Panc1 (cell line): ENCODE results near the gene CAMK1D. TPM values are rescaled to one million over a fixed set of nuclear protein-coding genes. Genes with fewer than 3 reads are reported as not detected.

Source experiments
- ATAC-seq: fragments of 200-7000 bp; cut with Tn5 transposase; 2 replicates; pipeline ENCODE4 v1.9.1; 2020; ENCODE audit warnings: mild to moderate bottlenecking, moderate library complexity
- BruUV-seq: library from RNA; stranded (reverse); fragments of 400-500 nt; replicated peaks from 2 replicates; lab custom pipeline; 2021; lab: Mats Ljungman, UMichigan
- CTCF ChIA-PET: fragments of 300-600 bp; sonication (Branson Sonifier 250); formaldehyde crosslinking; loops from one replicate; lab custom pipeline; 2022; ENCODE audit warnings: antibody characterized with exemption; lab: Charles Lee
- POLR2A ChIA-PET: fragments of 300-600 bp; sonication (Branson Sonifier 250); formaldehyde crosslinking; loops from one replicate; lab custom pipeline; 2022; ENCODE audit warnings: antibody characterized with exemption; lab: Charles Lee
- DNase-seq: peaks from one replicate; pipeline ENCODE4 v3.0.0-alpha.2; 2010; ENCODE audit warnings: low read depth, low spot score
- H3K27ac ChIP-seq: 2 replicates; pipeline ENCODE4 v1.5.1; 2011; ENCODE audit warnings: mild to moderate bottlenecking, low read length, inconsistent platforms
- H3K27me3 ChIP-seq: fragments of 200-500 bp; sonication (Bioruptor generic); 2 replicates; pipeline ENCODE4 v1.6.0; 2014; ENCODE audit warnings: low read length, inconsistent platforms; ENCODE audit not compliant: control insufficient read depth, insufficient read depth
- H3K36me3 ChIP-seq: fragments of 200-500 bp; sonication (Bioruptor generic); 2 replicates; pipeline ENCODE4 v1.5.1; 2014; ENCODE audit warnings: inconsistent platforms, mild to moderate bottlenecking, low read length, moderate library complexity; ENCODE audit not compliant: control insufficient read depth, insufficient read depth
- H3K4me1 ChIP-seq: 2 replicates; pipeline ENCODE4 v1.5.1; 2011; ENCODE audit warnings: inconsistent platforms, mild to moderate bottlenecking, low read length, moderate library complexity; ENCODE audit not compliant: control insufficient read depth, insufficient read depth
- H3K4me3 ChIP-seq, 2 experiments: 2 replicates each; pipeline ENCODE4 v1.5.1; 2011 to 2012; ENCODE audit warnings: low read depth in 2 of 2, low read length in 2 of 2, mild to moderate bottlenecking in 2 of 2, inconsistent platforms in 1 of 2, moderate library complexity in 1 of 2
- H3K9me3 ChIP-seq: fragments of 200-500 bp; sonication (Bioruptor generic); 2 replicates; pipeline ENCODE4 v1.5.1; 2014; ENCODE audit warnings: low read depth, mild to moderate bottlenecking, inconsistent platforms, low read length, moderate library complexity; ENCODE audit not compliant: control insufficient read depth, insufficient read depth
- CTCF ChIP-seq: fragments of 450-650 bp; IDR thresholded peaks from 2 replicates; pipeline ENCODE4 v1.5.1; 2017; ENCODE audit warnings: mild to moderate bottlenecking
- POLR2AphosphoS5 ChIP-seq: IDR thresholded peaks from 2 replicates; pipeline ENCODE4 v1.6.1; 2012; ENCODE audit warnings: mild to moderate bottlenecking, low read depth, low read length, moderate library complexity
- SIN3A ChIP-seq: IDR thresholded peaks from 2 replicates; pipeline ENCODE4 v1.6.1; 2012; ENCODE audit warnings: low read depth, mild to moderate bottlenecking, low read length, moderate library complexity, borderline replicate concordance; ENCODE audit not compliant: insufficient read depth
- TCF7L2 ChIP-seq: IDR thresholded peaks from 2 replicates; pipeline ENCODE4 v1.6.1; 2011; ENCODE audit warnings: mild to moderate bottlenecking, low read depth, low read length, inconsistent platforms
- in situ Hi-C: cut with HindIII; loops from 2 replicates; pipeline ENCODE4 v1.10.0; 2016; ENCODE audit warnings: low sequenced_read_pairs, low pct_unique_long_range_greater_than_20kb
- intact Hi-C: fragments of 100-400 bp; cut with micrococcal nuclease; formaldehyde crosslinking; loops from one replicate; pipeline ENCODE4 v1.10.0; 2022; ENCODE audit not compliant: unreplicated experiment
- total RNA-seq: library from RNA; stranded (reverse); gene quantifications from one replicate; pipeline ENCODE4 v1.2.1, GENCODE V29; 2021; ENCODE audit not compliant: unreplicated experiment
- TF ChIP-seq, protein P1 (sequence below), 2 experiments: IDR thresholded peaks; 2 replicates each; pipeline ENCODE4 v1.6.1; 2011 to 2012; ENCODE audit warnings: low read depth in 2 of 2, control low read depth in 1 of 2, low read length in 1 of 2, mild to moderate bottlenecking in 1 of 2, moderate library complexity in 1 of 2; ENCODE audit not compliant: insufficient read depth in 1 of 2

The CAMK1D gene
- total RNA-seq, 1 experiment from 2014 or later: 5.7 TPM

- no peaks in the 10 kb centered on the region for H3K36me3 ChIP-seq
- no peak overlapping the region for H3K4me3 ChIP-seq
- no TSS peak for BruUV-seq
- no peak for TF ChIP-seq SIN3A
- TF ChIP-seq CTCF: no peak
- TF ChIP-seq, protein P1, sequence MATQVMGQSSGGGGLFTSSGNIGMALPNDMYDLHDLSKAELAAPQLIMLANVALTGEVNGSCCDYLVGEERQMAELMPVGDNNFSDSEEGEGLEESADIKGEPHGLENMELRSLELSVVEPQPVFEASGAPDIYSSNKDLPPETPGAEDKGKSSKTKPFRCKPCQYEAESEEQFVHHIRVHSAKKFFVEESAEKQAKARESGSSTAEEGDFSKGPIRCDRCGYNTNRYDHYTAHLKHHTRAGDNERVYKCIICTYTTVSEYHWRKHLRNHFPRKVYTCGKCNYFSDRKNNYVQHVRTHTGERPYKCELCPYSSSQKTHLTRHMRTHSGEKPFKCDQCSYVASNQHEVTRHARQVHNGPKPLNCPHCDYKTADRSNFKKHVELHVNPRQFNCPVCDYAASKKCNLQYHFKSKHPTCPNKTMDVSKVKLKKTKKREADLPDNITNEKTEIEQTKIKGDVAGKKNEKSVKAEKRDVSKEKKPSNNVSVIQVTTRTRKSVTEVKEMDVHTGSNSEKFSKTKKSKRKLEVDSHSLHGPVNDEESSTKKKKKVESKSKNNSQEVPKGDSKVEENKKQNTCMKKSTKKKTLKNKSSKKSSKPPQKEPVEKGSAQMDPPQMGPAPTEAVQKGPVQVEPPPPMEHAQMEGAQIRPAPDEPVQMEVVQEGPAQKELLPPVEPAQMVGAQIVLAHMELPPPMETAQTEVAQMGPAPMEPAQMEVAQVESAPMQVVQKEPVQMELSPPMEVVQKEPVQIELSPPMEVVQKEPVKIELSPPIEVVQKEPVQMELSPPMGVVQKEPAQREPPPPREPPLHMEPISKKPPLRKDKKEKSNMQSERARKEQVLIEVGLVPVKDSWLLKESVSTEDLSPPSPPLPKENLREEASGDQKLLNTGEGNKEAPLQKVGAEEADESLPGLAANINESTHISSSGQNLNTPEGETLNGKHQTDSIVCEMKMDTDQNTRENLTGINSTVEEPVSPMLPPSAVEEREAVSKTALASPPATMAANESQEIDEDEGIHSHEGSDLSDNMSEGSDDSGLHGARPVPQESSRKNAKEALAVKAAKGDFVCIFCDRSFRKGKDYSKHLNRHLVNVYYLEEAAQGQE (IDR thresholded peaks at IDR 0.05; ENCODE audit: insufficient read depth in 1 of 2, low read depth in 2 of 2, low read length in 1 of 2): no peak
- no peak for TF ChIP-seq TCF7L2
- TF ChIP-seq POLR2AphosphoS5: no peak
- no peak for DNase-seq
- H3K27ac ChIP-seq: no peak overlapping the region
- H3K4me1 ChIP-seq: no peaks in the 10 kb centered on the region
- H3K27me3 ChIP-seq: no peaks in the 10 kb centered on the region
- intact Hi-C loops: no loop called here
- no peak for ATAC-seq
- H3K9me3 ChIP-seq: no peaks in the 10 kb centered on the region
- CTCF ChIA-PET: no interaction called here
- POLR2A ChIA-PET: no interaction called here
- in situ Hi-C loops: no loop called here
Observed at GRCh38 chr10:12427276-12427675, 77.9 kb downstream of the CAMK1D start.

- DNase-seq (no peak), ATAC-seq (no peak)
- BruUV-seq: no TSS peak
- TF ChIP-seq SIN3A: no peak
- TF ChIP-seq CTCF: no peak
- TF ChIP-seq, protein P1 (IDR thresholded peaks at IDR 0.05; ENCODE audit: insufficient read depth in 1 of 2, low read depth in 2 of 2, low read length in 1 of 2): no peak
- TF ChIP-seq TCF7L2: no peak
- no peak for TF ChIP-seq POLR2AphosphoS5
- POLR2A ChIA-PET: no interaction called here
- no peak overlapping the region for H3K27ac ChIP-seq
- H3K4me1 ChIP-seq: no peaks in the 10 kb centered on the region
- H3K36me3 ChIP-seq: no peaks in the 10 kb centered on the region
- no peaks in the 10 kb centered on the region for H3K9me3 ChIP-seq
- CTCF ChIA-PET: no interaction called here
- H3K27me3 ChIP-seq: no peaks in the 10 kb centered on the region
- in situ Hi-C loops: no loop called here
- no peak overlapping the region for H3K4me3 ChIP-seq
- intact Hi-C loops: no loop called here
Observed at GRCh38 chr10:12428447-12429135, 79.2 kb downstream of the CAMK1D start.
